ENCODE results near the gene GZMB.
"Not testable (repeated sequence)": the region's sequence is repeated elsewhere in the genome, so short reads cannot be mapped to it uniquely, and the experiment has no call there.

Gene GZMB

GRCh38 chr14:24630872-24631477 lies 3.0 kb downstream of the GZMB start:
- no peak for DNase-seq

- DNase-seq: no peak
Measured at GRCh38 chr14:24630087-24630871, 3.7 kb downstream of the GZMB start.

GRCh38 chr14:24629521-24629920 lies 4.5 kb downstream of the GZMB start:
- no peak for DNase-seq

- DNase-seq: no peak
Measured at GRCh38 chr14:24613747-24614146, 20.2 kb downstream of the GZMB start.

GRCh38 chr14:24613241-24613640 lies 20.7 kb downstream of the GZMB start:
- peak; percentile 27 for DNase-seq

GRCh38 chr14:24612196-24612595 lies 21.8 kb downstream of the GZMB start:
- peak; percentile 50 for DNase-seq

GRCh38 chr14:24609655-24610344 lies 24.2 kb downstream of the GZMB start, which contains the start of gene GZMH:
Gene GZMH (minus strand): TSS chr14:24609685. CDS start chr14:24609613, 72 bp downstream.
- no peak for DNase-seq

GRCh38 chr14:24607635-24608514 lies 26.1 kb downstream of the GZMB start:
- peak; percentile 29 for DNase-seq

- DNase-seq: peak; percentile 45
Measured at GRCh38 chr14:24607081-24607480, 26.9 kb downstream of the GZMB start.

- peak; percentile 30 for DNase-seq
Measured at GRCh38 chr14:24606297-24606696, 27.7 kb downstream of the GZMB start.

GRCh38 chr14:24605435-24606190 lies 28.4 kb downstream of the GZMB start:
- peak; percentile 75 for DNase-seq

- DNase-seq: no peak
Measured at GRCh38 chr14:24597403-24597802, 36.6 kb downstream of the GZMB start.

GRCh38 chr14:24595073-24595808 lies 38.7 kb downstream of the GZMB start:
- DNase-seq: no peak

- not testable (repeated sequence) for DNase-seq
Measured at GRCh38 chr14:24591004-24591403, 43.0 kb downstream of the GZMB start.

- DNase-seq: not testable (repeated sequence)
Measured at GRCh38 chr14:24584402-24584801, 49.6 kb downstream of the GZMB start.

Data from hematopoietic multipotent progenitor cell treated with erythropoietin and hydrocortisone succinate and interleukin-3 and kit ligand, for 6 days (in vitro differentiated cells).